Measurements from ENCODE around the gene COL4A6. TPM values are rescaled to one million over a fixed set of nuclear protein-coding genes. Genes with fewer than 3 reads are reported as not detected.

The COL4A6 gene
- total and polyA plus RNA-seq, 2 of the 8 experiments (the other 6 are each of a cell fraction or from before 2014, with no cell fraction given), result 5.9 to 11.8 TPM

- FAIRE-seq (no peak), DNase-seq (ENCODE audit: low read depth in 1 of 2, low spot score in 2 of 2) (no peak)
- Histone ChIP-seq H3K27ac (ENCODE audit: low read depth, low read length) (no peak overlapping the region), H4K8ac (ENCODE audit: extremely low read depth, insufficient read depth, low read length) (no peak overlapping the region), H2BK120ac (replicated peaks; ENCODE audit: low read depth, low read length) (no peak overlapping the region), H2BK15ac (ENCODE audit: low read length) (no peak overlapping the region), H3K79me1 (ENCODE audit: low read depth, low read length) (no peaks in the 10 kb centered on the region), H3K4me3 (ENCODE audit: extremely low read depth in 1 of 4, insufficient read depth in 2 of 4, low read depth in 3 of 4, low read length in 4 of 4) (no peak overlapping the region), H3K56ac (replicated peaks; ENCODE audit: insufficient read length, low read depth, low read length) (no peak overlapping the region), H2AFZ (ENCODE audit: low read length) (no peak overlapping the region), H3K23me2 (ENCODE audit: low read depth, low read length) (no peaks in the 10 kb centered on the region), H3K27me3 (replicated peaks in 1 of 4; ENCODE audit: control insufficient read depth in 3 of 4, extremely low read depth in 1 of 4, insufficient read depth in 3 of 4, low read length in 3 of 4) (no peaks in the 10 kb centered on the region), H2BK12ac (ENCODE audit: low read depth, low read length) (no peak overlapping the region), H2AK5ac (ENCODE audit: low read depth, low read length) (no peak overlapping the region), H2BK5ac (ENCODE audit: low read depth, low read length) (no peak overlapping the region), H3K9ac (replicated peaks in 1 of 4; ENCODE audit: extremely low read depth in 1 of 4, low read depth in 3 of 4, low read length in 3 of 4) (no peak overlapping the region), H3K14ac (ENCODE audit: insufficient read length) (no peak overlapping the region), H3K79me2 (ENCODE audit: control insufficient read depth in 1 of 2, insufficient read depth in 2 of 2, low read length in 2 of 2) (no peaks in the 10 kb centered on the region), H3K4me1 (replicated peaks in 1 of 4; ENCODE audit: control insufficient read depth in 3 of 4, insufficient read depth in 4 of 4, low read length in 3 of 4) (no peaks in the 10 kb centered on the region), H2BK20ac (ENCODE audit: low read length) (no peak overlapping the region), H3K18ac (ENCODE audit: extremely low read depth, low read length) (no peak overlapping the region), H4K91ac (replicated peaks; ENCODE audit: insufficient read length, low read length) (no peak overlapping the region), H3K4me2 (ENCODE audit: insufficient read depth in 1 of 2, low read depth in 2 of 2, low read length in 2 of 2) (no peak overlapping the region), H3K4ac (replicated peaks; ENCODE audit: insufficient read length, low read depth, low read length) (no peak overlapping the region), H3K9me3 (ENCODE audit: insufficient read depth in 2 of 2, low read depth in 1 of 2, low read length in 1 of 2) (no peaks in the 10 kb centered on the region), H3K36me3 (ENCODE audit: control insufficient read depth in 2 of 4, insufficient read depth in 4 of 4, low read length in 3 of 4) (no peaks in the 10 kb centered on the region), H4K5ac (ENCODE audit: insufficient read length, low read depth, low read length) (no peak overlapping the region), H4K20me1 (replicated peaks in 1 of 2; ENCODE audit: control insufficient read depth in 1 of 2, insufficient read depth in 2 of 2, low read length in 2 of 2) (no peaks in the 10 kb centered on the region), H3K23ac (ENCODE audit: insufficient read length) (no peak overlapping the region)
- WGBS, 2 experiments (ENCODE audit: extremely low coverage in 1 of 2, insufficient coverage in 1 of 2, insufficient read length in 1 of 2, insufficient replicate concordance in 2 of 2, low coverage in 1 of 2, low lambda C conversion rate in 2 of 2, missing lambda C conversion rate in 1 of 2), result 82% methylated on average over 3 of the region's 3 CpGs; no CpG with 5 or more reads in 1 of the 2 experiments
- TF ChIP-seq RXRA (IDR thresholded peaks at IDR 0.05; ENCODE audit: insufficient read depth, low read depth, low read length) (no peak), POLR2AphosphoS5 (IDR thresholded peaks at IDR 0.05; ENCODE audit: low read depth, low read length) (no peak), EZH2 (IDR thresholded peaks at IDR 0.05; ENCODE audit: low read depth, low read length, severe bottlenecking) (no peak), TEAD4 (IDR thresholded peaks at IDR 0.05; ENCODE audit: low read depth, low read length) (no peak), HDAC6 (IDR thresholded peaks at IDR 0.05; ENCODE audit: low read depth, low read length) (no peak), KDM1A (IDR thresholded peaks at IDR 0.05; ENCODE audit: borderline replicate concordance, low read length) (no peak), CTCF (IDR thresholded peaks at IDR 0.05; ENCODE audit: control extremely low read depth in 1 of 3, insufficient read depth in 1 of 3, low read depth in 1 of 3, low read length in 3 of 3) (no peak)
- ChIA-PET CTCF (ENCODE audit: partially characterized antibody) (no interaction called here), POLR2A (ENCODE audit: partially characterized antibody) (interaction anchor here (0.9 kb wide), 1 partner anchor 30 kb away, joined by 4 read pairs; the partner anchor contains the start of gene PSMD10)
Observed at GRCh38 chrX:108121291-108121690, 316.9 kb downstream of the COL4A6 start.

Data from H1 (cell line).